ENCODE results near the gene ARHGAP9. TPM values are rescaled to one million over a fixed set of nuclear protein-coding genes. Genes with fewer than 3 reads are reported as not detected.
A peak's percentile ranks its signal among the peaks of the same experiment; 100 is the strongest.
"Not testable (repeated sequence)": the region's sequence is repeated elsewhere in the genome, so short reads cannot be mapped to it uniquely, and the experiment has no call there.

ARHGAP9 gene
- total and polyA plus RNA-seq, 2 donors = 2.9 to 5.2 TPM

- Histone ChIP-seq H3K27ac (ENCODE audit: low read depth) (peak overlapping the region; percentile 97), H3K4me1 (ENCODE audit: insufficient read depth) (no peaks in the 10 kb centered on the region), H3K36me3 (ENCODE audit: insufficient read depth) (no peaks in the 10 kb centered on the region), H3K4me3 (ENCODE audit: low read depth, low read length) (no peak overlapping the region)
- WGBS = 30% methylated on average over 17 of the region's 17 CpGs
- peak; percentile 18 for DNase-seq (ENCODE audit: extremely low spot score)
Observed at GRCh38 chr12:57521525-57522010, 41.9 kb upstream of the ARHGAP9 start.

GRCh38 chr12:57520053-57520818, 40.6 kb upstream of the ARHGAP9 start, which contains the start of gene DDIT3:
Gene DDIT3, minus strand, starts transcription at chr12:57520514. Its CDS starts 3,108 bp downstream, at chr12:57517406.
- H3K36me3 ChIP-seq (ENCODE audit: insufficient read depth) = no peaks in the 10 kb centered on the region
- DNase-seq (ENCODE audit: extremely low spot score) = peak; percentile 97
- peak within 1 kb of the TSS; percentile 69 for H3K4me3 ChIP-seq (ENCODE audit: low read depth, low read length)
- under 1% methylated on average over 52 of the region's 52 CpGs for WGBS
- no peaks in the 10 kb centered on the region for H3K4me1 ChIP-seq (ENCODE audit: insufficient read depth)
- H3K27ac ChIP-seq (ENCODE audit: low read depth) = peak within 1 kb of the TSS; percentile 97

DNA sequence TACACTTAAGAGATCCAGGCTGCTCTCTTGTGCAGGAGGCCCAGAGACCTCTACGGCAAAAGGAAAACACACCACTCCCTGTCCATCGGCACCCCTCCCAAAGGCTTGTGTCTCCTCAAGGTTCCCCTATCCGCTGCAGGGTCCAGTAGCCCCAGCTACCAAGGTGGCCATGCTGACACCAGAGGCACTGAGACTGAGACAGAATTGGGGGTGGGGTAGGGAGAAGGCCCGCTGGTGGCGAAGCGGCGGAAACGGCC, 40.1 kb upstream of the ARHGAP9 start:
- peak overlapping the region; percentile 95 for H3K27ac ChIP-seq (ENCODE audit: low read depth)
- DNase-seq (ENCODE audit: extremely low spot score) = no peak
- H3K4me1 ChIP-seq (ENCODE audit: insufficient read depth) = no peaks in the 10 kb centered on the region

DNA sequence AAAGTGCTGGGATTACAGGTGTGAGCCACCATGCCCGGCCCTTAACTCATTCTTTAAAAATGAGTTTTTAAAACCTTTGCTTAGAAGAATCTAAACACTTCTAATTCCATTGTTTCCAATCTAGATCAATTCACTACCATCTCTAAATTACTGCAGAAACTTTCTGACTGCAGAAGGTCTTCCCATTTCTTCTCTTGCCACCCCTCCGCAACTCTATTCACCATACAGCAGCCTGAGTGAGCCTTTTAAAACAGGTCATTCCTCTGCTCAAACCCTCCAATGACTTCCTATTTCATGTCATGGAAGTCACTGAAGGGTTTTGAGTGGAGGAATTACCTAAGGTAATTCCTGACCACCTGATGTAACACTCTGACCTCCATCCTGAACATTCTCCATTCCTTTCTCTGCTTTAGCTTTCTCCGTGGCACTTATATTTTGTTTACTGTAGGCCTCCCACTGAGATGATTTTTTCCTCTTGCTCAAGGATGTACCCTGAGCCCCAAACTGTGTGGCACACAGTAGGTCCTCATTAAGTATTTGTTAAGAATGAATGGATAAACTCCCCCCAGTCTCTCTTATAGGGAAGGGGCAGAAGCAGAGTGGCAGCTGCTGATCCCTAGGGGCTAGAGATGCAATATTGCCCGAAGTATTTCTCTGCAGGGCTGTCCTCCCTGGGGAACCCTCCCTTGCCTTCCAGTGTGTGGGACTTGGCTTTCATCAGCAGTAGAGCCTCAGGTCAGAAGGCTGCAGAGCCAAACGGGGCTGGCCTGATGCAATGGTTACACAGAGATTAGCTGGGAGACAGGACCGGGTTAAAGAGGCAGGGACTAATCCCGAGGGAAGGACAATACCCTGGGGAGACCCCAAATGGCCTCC, 39.5 kb upstream of the ARHGAP9 start:
- Histone ChIP-seq H3K4me1 (ENCODE audit: insufficient read depth) (no peaks in the 10 kb centered on the region), H3K36me3 (ENCODE audit: insufficient read depth) (no peaks in the 10 kb centered on the region), H3K4me3 (ENCODE audit: low read depth, low read length) (peak overlapping the region; percentile 69), H3K27ac (ENCODE audit: low read depth) (peak overlapping the region; percentile 95)
- no peak for DNase-seq (ENCODE audit: extremely low spot score)
- 28% methylated on average over 7 of the region's 7 CpGs for WGBS

More for the DNA sequence above, 40.1 kb upstream of the ARHGAP9 start:
- H3K36me3 ChIP-seq (ENCODE audit: insufficient read depth) = no peaks in the 10 kb centered on the region
- peak overlapping the region; percentile 69 for H3K4me3 ChIP-seq (ENCODE audit: low read depth, low read length)
- 0% methylated on average over 8 of the region's 8 CpGs for whole genome bisulfite sequencing

DNA sequence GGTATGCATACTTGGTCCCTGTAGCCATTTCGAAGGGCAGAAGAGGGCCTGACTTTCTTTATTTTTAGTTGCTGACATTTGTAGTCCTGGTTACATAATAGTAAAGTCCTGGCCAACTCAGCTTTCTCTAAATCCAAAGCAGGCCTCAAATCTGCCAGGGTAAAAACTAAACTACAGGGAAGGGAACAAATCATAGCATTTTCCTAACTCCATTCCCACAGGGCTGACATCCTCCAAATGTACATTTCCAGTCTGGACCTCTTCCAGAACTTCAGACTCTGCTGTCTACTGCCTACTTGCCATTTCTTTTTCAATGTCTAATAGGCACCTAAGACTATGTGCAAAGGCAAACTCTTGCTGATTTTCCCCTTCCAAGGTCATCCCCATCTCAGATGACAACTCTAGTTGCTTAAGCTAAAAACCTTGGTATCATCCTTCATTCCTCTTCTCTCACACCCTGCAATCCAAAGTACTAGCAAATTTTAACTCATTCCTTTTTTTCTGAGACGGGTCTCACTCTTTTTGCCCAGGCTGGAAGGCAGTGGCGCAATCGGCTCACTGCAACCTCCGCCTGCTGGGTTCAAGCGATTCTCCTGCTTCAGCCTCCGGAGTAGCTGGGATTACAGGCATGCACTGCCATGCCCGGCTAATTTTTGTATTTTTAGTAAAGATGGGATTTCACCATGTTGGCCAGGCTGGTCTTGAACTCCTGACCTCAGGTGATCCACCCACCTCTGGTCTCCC, 38.7 kb upstream of the ARHGAP9 start:
- no peaks in the 10 kb centered on the region for H3K4me1 ChIP-seq (ENCODE audit: insufficient read depth)
- H3K36me3 ChIP-seq (ENCODE audit: insufficient read depth) = no peaks in the 10 kb centered on the region
- no peak overlapping the region for H3K4me3 ChIP-seq (ENCODE audit: low read depth, low read length)
- 73% methylated on average over 8 of the region's 8 CpGs for WGBS
- no peak for DNase-seq (ENCODE audit: extremely low spot score)
- no peak overlapping the region for H3K27ac ChIP-seq (ENCODE audit: low read depth)

DNA sequence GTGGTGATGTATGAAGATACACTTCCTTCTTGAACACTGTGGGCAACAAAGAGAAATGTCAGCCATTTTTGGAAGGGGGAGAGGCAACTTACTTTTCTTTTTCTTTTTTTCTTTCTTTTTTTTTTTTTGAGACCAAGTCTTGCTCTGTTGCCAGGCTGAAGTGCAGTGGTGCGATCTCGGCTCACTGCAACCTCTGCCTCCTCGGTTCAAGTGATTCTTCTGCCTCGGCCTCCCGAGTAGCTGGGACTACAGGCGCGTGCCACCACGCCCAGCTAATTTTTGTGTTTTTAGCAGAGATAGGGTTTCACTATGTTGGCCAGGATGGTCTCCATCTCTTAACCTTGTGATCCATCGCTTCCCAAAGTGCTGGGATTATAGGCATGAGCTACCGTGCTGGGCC, 38.1 kb upstream of the ARHGAP9 start:
- H3K4me3 ChIP-seq (ENCODE audit: low read depth, low read length); H3K27ac ChIP-seq (ENCODE audit: low read depth); DNase-seq (ENCODE audit: extremely low spot score); H3K4me1 ChIP-seq (ENCODE audit: insufficient read depth); H3K36me3 ChIP-seq (ENCODE audit: insufficient read depth): not testable (repeated sequence)
- 83% methylated on average over 10 of the region's 10 CpGs for WGBS

GRCh38 chr12:57517187-57517586, 37.5 kb upstream of the ARHGAP9 start:
- WGBS = 42% methylated on average over 1 of the region's 1 CpG
- no peaks in the 10 kb centered on the region for H3K4me1 ChIP-seq (ENCODE audit: insufficient read depth)

GRCh38 chr12:57516617-57517153, 37.0 kb upstream of the ARHGAP9 start:
- no peak for DNase-seq (ENCODE audit: extremely low spot score)
- WGBS = 90% methylated on average over 11 of the region's 11 CpGs
- Histone ChIP-seq H3K4me1 (ENCODE audit: insufficient read depth) (no peaks in the 10 kb centered on the region), H3K27ac (ENCODE audit: low read depth) (no peak overlapping the region), H3K36me3 (ENCODE audit: insufficient read depth) (peaks cover 6% of the 10 kb centered on the region), H3K4me3 (ENCODE audit: low read depth, low read length) (no peak overlapping the region)

More at GRCh38 chr12:57517187-57517586, 37.5 kb upstream of the ARHGAP9 start:
- Histone ChIP-seq H3K36me3 (ENCODE audit: insufficient read depth) (peaks cover 4% of the 10 kb centered on the region), H3K4me3 (ENCODE audit: low read depth, low read length) (no peak overlapping the region), H3K27ac (ENCODE audit: low read depth) (no peak overlapping the region)
- DNase-seq (ENCODE audit: extremely low spot score) = no peak

GRCh38 chr12:57515934-57516541, 36.4 kb upstream of the ARHGAP9 start:
- no peak overlapping the region for H3K4me3 ChIP-seq (ENCODE audit: low read depth, low read length)
- peaks cover 6% of the 10 kb centered on the region for H3K36me3 ChIP-seq (ENCODE audit: insufficient read depth)
- H3K27ac ChIP-seq (ENCODE audit: low read depth) = no peak overlapping the region
- H3K4me1 ChIP-seq (ENCODE audit: insufficient read depth) = no peaks in the 10 kb centered on the region
- WGBS = 82% methylated on average over 11 of the region's 11 CpGs
- DNase-seq (ENCODE audit: extremely low spot score) = no peak

- Histone ChIP-seq H3K4me3 (ENCODE audit: low read depth, low read length) (no peak overlapping the region), H3K36me3 (ENCODE audit: insufficient read depth) (peaks cover 6% of the 10 kb centered on the region), H3K4me1 (ENCODE audit: insufficient read depth) (no peaks in the 10 kb centered on the region), H3K27ac (ENCODE audit: low read depth) (no peak overlapping the region)
- no peak for DNase-seq (ENCODE audit: extremely low spot score)
- 76% methylated on average over 3 of the region's 3 CpGs for WGBS
Observed at GRCh38 chr12:57515408-57515933, 35.8 kb upstream of the ARHGAP9 start.

- Histone ChIP-seq H3K36me3 (ENCODE audit: insufficient read depth) (peaks cover 6% of the 10 kb centered on the region), H3K4me3 (ENCODE audit: low read depth, low read length) (no peak overlapping the region), H3K27ac (ENCODE audit: low read depth) (no peak overlapping the region), H3K4me1 (ENCODE audit: insufficient read depth) (no peaks in the 10 kb centered on the region)
- no peak for DNase-seq (ENCODE audit: extremely low spot score)
- 88% methylated on average over 9 of the region's 9 CpGs for WGBS
Observed at GRCh38 chr12:57514720-57515407, 35.2 kb upstream of the ARHGAP9 start.

- not testable (repeated sequence) for H3K36me3 ChIP-seq (ENCODE audit: insufficient read depth); H3K27ac ChIP-seq (ENCODE audit: low read depth)
- WGBS = 93% methylated on average over 9 of the region's 9 CpGs
Observed at GRCh38 chr12:57514246-57514645, 34.6 kb upstream of the ARHGAP9 start.

More at GRCh38 chr12:57514246-57514645, 34.6 kb upstream of the ARHGAP9 start:
- not testable (repeated sequence) for DNase-seq (ENCODE audit: extremely low spot score); H3K4me1 ChIP-seq (ENCODE audit: insufficient read depth); H3K4me3 ChIP-seq (ENCODE audit: low read depth, low read length)
